H9 (cell line): ENCODE measurements around the gene PAK1. TPM values are rescaled to one million over a fixed set of nuclear protein-coding genes. Genes with fewer than 3 reads are reported as not detected.
A peak's percentile ranks its signal among the peaks of the same experiment; 100 is the strongest.

Experiments
- DNase-seq: peaks from one replicate; pipeline ENCODE4 v3.0.0-alpha.2; 2017
- H2AFZ ChIP-seq: one replicate; pipeline ENCODE4 v1.6.1; 2013; ENCODE audit warnings: mild to moderate bottlenecking, low read length, control low read depth, moderate library complexity
- H2AK5ac ChIP-seq: 2 replicates; pipeline ENCODE4 v1.6.1; 2013; ENCODE audit warnings: low read length, control low read depth, mixed read lengths; ENCODE audit not compliant: insufficient read length
- H2BK120ac ChIP-seq: one replicate; pipeline ENCODE4 v1.6.1; 2013; ENCODE audit warnings: low read depth, mild to moderate bottlenecking, low read length, control low read depth, inconsistent platforms; ENCODE audit not compliant: poor library complexity, severe bottlenecking
- H2BK12ac ChIP-seq: 2 replicates; pipeline ENCODE4 v1.6.1; 2013; ENCODE audit warnings: low read length, control low read depth, mixed read lengths, low read depth; ENCODE audit not compliant: insufficient read length
- H2BK15ac ChIP-seq: 2 replicates; pipeline ENCODE4 v1.6.1; 2013; ENCODE audit warnings: low read depth, low read length, control low read depth
- H2BK20ac ChIP-seq: one replicate; pipeline ENCODE4 v1.6.1; 2013; ENCODE audit warnings: low read depth, mild to moderate bottlenecking, low read length, control low read depth, inconsistent platforms; ENCODE audit not compliant: poor library complexity, severe bottlenecking
- H2BK5ac ChIP-seq: 2 replicates; pipeline ENCODE4 v1.6.1; 2013; ENCODE audit warnings: low read length, control low read depth, mixed read lengths; ENCODE audit not compliant: insufficient read length
- H3K14ac ChIP-seq: 2 replicates; pipeline ENCODE4 v1.6.1; 2013; ENCODE audit warnings: low read length, control low read depth; ENCODE audit not compliant: insufficient read depth
- H3K18ac ChIP-seq: 2 replicates; pipeline ENCODE4 v1.6.1; 2013; ENCODE audit warnings: low read depth, mild to moderate bottlenecking, mixed read lengths, low read length, control low read depth; ENCODE audit not compliant: insufficient read length
- H3K23ac ChIP-seq: 2 replicates; pipeline ENCODE4 v1.6.1; 2013; ENCODE audit warnings: low read length, control low read depth, mixed read lengths, low read depth; ENCODE audit not compliant: insufficient read length
- H3K23me2 ChIP-seq: 2 replicates; pipeline ENCODE4 v1.6.1; 2013; ENCODE audit warnings: low read depth, mild to moderate bottlenecking, mixed read lengths, low read length, control low read depth; ENCODE audit not compliant: insufficient read length, poor library complexity, severe bottlenecking
- H3K27ac ChIP-seq: 2 replicates; pipeline ENCODE4 v1.5.1; 2013; ENCODE audit warnings: low read length, control low read depth, mixed read lengths, low read depth; ENCODE audit not compliant: insufficient read length
- H3K27me3 ChIP-seq: 2 replicates; pipeline ENCODE4 v1.6.1; 2013; ENCODE audit warnings: low read length, control low read depth, inconsistent platforms; ENCODE audit not compliant: insufficient read depth
- H3K4ac ChIP-seq: 2 replicates; pipeline ENCODE4 v1.6.1; 2013; ENCODE audit warnings: low read depth, mild to moderate bottlenecking, control low read depth, inconsistent platforms, low read length, moderate library complexity
- H3K4me1 ChIP-seq: 2 replicates; pipeline ENCODE4 v1.6.1; 2013; ENCODE audit warnings: low read length, control low read depth, inconsistent platforms; ENCODE audit not compliant: insufficient read depth
- H3K4me2 ChIP-seq: 2 replicates; pipeline ENCODE4 v1.6.1; 2013; ENCODE audit warnings: low read length, control low read depth, mixed read lengths; ENCODE audit not compliant: insufficient read length, insufficient read depth
- H3K56ac ChIP-seq: 2 replicates; pipeline ENCODE4 v1.6.1; 2013; ENCODE audit warnings: low read depth, mild to moderate bottlenecking, mixed read lengths, low read length, control low read depth; ENCODE audit not compliant: insufficient read length
- H3K79me1 ChIP-seq: 2 replicates; pipeline ENCODE4 v1.6.1; 2013; ENCODE audit warnings: low read depth, mild to moderate bottlenecking, moderate library complexity, low read length, control low read depth, inconsistent platforms; ENCODE audit not compliant: insufficient read depth, poor library complexity, severe bottlenecking
- H3K79me2 ChIP-seq: 2 replicates; pipeline ENCODE4 v1.6.1; 2013; ENCODE audit warnings: low read length, control low read depth, inconsistent platforms; ENCODE audit not compliant: insufficient read depth
- H3K9ac ChIP-seq: 2 replicates; pipeline ENCODE4 v1.6.1; 2013; ENCODE audit warnings: low read length, control low read depth, mixed read lengths; ENCODE audit not compliant: insufficient read length; ENCODE audit errors: extremely low read depth
- H3K9me3 ChIP-seq: one replicate; pipeline ENCODE4 v1.6.1; 2013; ENCODE audit warnings: low read depth, low read length, inconsistent platforms; ENCODE audit not compliant: control insufficient read depth
- H3T11ph ChIP-seq: one replicate; pipeline ENCODE4 v1.6.1; 2013; ENCODE audit warnings: mild to moderate bottlenecking, low read length, control low read depth, inconsistent platforms
- H4K20me1 ChIP-seq: one replicate; pipeline ENCODE4 v1.6.1; 2013; ENCODE audit not compliant: control insufficient read depth, insufficient read length, insufficient read depth
- H4K5ac ChIP-seq: 2 replicates; pipeline ENCODE4 v1.6.1; 2013; ENCODE audit warnings: low read depth, mild to moderate bottlenecking, mixed read lengths, low read length, control low read depth; ENCODE audit not compliant: insufficient read length
- H4K8ac ChIP-seq: replicated peaks from 2 replicates; pipeline ENCODE4 v1.6.1; 2013; ENCODE audit warnings: low read length, control low read depth, mixed read lengths, low read depth; ENCODE audit not compliant: insufficient read length
- H4K91ac ChIP-seq: 2 replicates; pipeline ENCODE4 v1.6.1; 2013; ENCODE audit warnings: low read depth, mild to moderate bottlenecking, moderate library complexity, mixed read lengths, low read length, control low read depth; ENCODE audit not compliant: insufficient read length
- H3K27ac Mint-ChIP-seq, 3 experiments: 2 replicates in 2 of 3; 3 replicates in 1 of 3; pipeline ENCODE4 v1.8.0; 2020 to 2021; ENCODE audit warnings: mixed read lengths in 3 of 3, mild to moderate bottlenecking in 1 of 3, moderate library complexity in 1 of 3
- H3K27me3 Mint-ChIP-seq: 2 replicates; pipeline ENCODE4 v1.8.0; 2021; ENCODE audit warnings: low read depth, mild to moderate bottlenecking, moderate library complexity, mixed read lengths
- H3K36me3 Mint-ChIP-seq, 3 experiments: 2 replicates in 2 of 3; 3 replicates in 1 of 3; pipeline ENCODE4 v1.8.0; 2020 to 2021; ENCODE audit warnings: low read depth in 3 of 3, mixed read lengths in 3 of 3; ENCODE audit not compliant: insufficient read depth in 1 of 3
- H3K4me1 Mint-ChIP-seq, 2 experiments: 2 replicates each; pipeline ENCODE4 v1.8.0; 2020; ENCODE audit warnings: mixed read lengths in 2 of 2
- H3K4me3 Mint-ChIP-seq, 2 experiments: 2 replicates in 1 of 2; 3 replicates in 1 of 2; pipeline ENCODE4 v1.8.0; 2020 to 2021; ENCODE audit warnings: mild to moderate bottlenecking in 2 of 2, mixed read lengths in 2 of 2, moderate library complexity in 1 of 2
- H3K9me3 Mint-ChIP-seq, 2 experiments: 2 replicates in 1 of 2; 3 replicates in 1 of 2; pipeline ENCODE4 v1.8.0; 2020; ENCODE audit warnings: mild to moderate bottlenecking in 2 of 2, mixed read lengths in 2 of 2, moderate library complexity in 1 of 2
- WGBS: extraction: QIAGEN DNeasy Blood & Tissue Kit; methylation state at CpG from one replicate; pipeline ENCODE4 v1.1.7; 2013; ENCODE audit warnings: missing lambda C conversion rate, low lambda C conversion rate, mixed read lengths; ENCODE audit not compliant: insufficient read length; ENCODE audit errors: extremely low coverage; 5-methylcytosine and 5-hydroxymethylcytosine counted together
- total RNA-seq: library from RNA; stranded (reverse); gene quantifications from 2 replicates; pipeline ENCODE4 v1.2.1, GENCODE V29; 2021
- TF ChIP-seq, protein P1 (sequence below): fragments of 200-600 bp; sonication (generic); conservative IDR thresholded peaks from 3 replicates; pipeline ENCODE4 v1.8.0; 2021; ENCODE audit warnings: antibody characterized with exemption, mild to moderate bottlenecking

The PAK1 gene
- total RNA-seq, 1 experiment from 2014 or later = 122 TPM

DNA sequence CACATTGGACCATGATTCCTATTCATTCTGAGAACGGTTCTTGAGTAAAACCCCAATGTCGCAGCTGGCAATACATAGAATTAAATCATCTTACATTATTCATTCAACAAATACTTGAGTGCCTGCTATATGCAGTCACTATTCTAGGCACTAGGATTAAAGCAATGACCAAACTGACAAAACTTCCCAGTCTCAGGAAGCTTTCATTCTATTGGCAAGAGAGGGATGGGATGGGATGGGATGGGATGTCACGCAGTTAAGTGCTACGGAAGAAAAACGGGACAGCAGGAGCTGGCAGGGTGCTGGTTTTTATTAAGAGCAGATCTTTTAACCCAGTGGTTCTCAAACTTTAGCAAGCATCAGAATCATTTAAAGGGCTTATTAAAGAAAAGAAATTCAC is 2.9 kb downstream of the PAK1 start:
- Histone ChIP-seq H3K27ac (peak overlapping the region; percentile 96), H3K14ac (no peak overlapping the region), H2AK5ac (no peak overlapping the region), H3K27me3 (no peaks in the 10 kb centered on the region), H2AFZ (no peak overlapping the region), H2BK12ac (no peak overlapping the region), H3K9me3 (no peaks in the 10 kb centered on the region), H3K56ac (no peak overlapping the region), H2BK20ac (no peak overlapping the region), H3K79me1 (no peaks in the 10 kb centered on the region), H3T11ph (no peak overlapping the region), H3K9ac (no peak overlapping the region), H3K23ac (no peak overlapping the region), H3K79me2 (peaks cover 19% of the 10 kb centered on the region; the same call in 1 of the 2 replicates), H2BK5ac (no peak overlapping the region), H3K4me2 (peak overlapping the region; percentile 86), H3K4ac (no peak overlapping the region), H3K4me1 (peaks cover 23% of the 10 kb centered on the region; the same call in 1 of the 2 replicates), H4K20me1 (no peaks in the 10 kb centered on the region), H4K8ac (no peak overlapping the region), H3K18ac (no peak overlapping the region), H2BK15ac (no peak overlapping the region), H4K91ac (no peak overlapping the region), H2BK120ac (no peak overlapping the region), H4K5ac (no peak overlapping the region), H3K23me2 (no peaks in the 10 kb centered on the region)
- TF ChIP-seq, protein P1, sequence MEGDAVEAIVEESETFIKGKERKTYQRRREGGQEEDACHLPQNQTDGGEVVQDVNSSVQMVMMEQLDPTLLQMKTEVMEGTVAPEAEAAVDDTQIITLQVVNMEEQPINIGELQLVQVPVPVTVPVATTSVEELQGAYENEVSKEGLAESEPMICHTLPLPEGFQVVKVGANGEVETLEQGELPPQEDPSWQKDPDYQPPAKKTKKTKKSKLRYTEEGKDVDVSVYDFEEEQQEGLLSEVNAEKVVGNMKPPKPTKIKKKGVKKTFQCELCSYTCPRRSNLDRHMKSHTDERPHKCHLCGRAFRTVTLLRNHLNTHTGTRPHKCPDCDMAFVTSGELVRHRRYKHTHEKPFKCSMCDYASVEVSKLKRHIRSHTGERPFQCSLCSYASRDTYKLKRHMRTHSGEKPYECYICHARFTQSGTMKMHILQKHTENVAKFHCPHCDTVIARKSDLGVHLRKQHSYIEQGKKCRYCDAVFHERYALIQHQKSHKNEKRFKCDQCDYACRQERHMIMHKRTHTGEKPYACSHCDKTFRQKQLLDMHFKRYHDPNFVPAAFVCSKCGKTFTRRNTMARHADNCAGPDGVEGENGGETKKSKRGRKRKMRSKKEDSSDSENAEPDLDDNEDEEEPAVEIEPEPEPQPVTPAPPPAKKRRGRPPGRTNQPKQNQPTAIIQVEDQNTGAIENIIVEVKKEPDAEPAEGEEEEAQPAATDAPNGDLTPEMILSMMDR = no peak
- peaks cover 59 to 64% of the 10 kb centered on the region in 2 experiments for H3K4me1 Mint-ChIP-seq
- H3K4me3 Mint-ChIP-seq = peak overlapping the region; percentile 83 to 96
- no peaks in the 10 kb centered on the region for H3K9me3 Mint-ChIP-seq
- no CpG with 5 or more reads among the region's 5 CpGs for WGBS
- H3K27ac Mint-ChIP-seq = peak overlapping the region; percentile 79 to 98 (median 88); a peak in 6 of 7 replicates
- peak; percentile 46 for DNase-seq
- no peaks in the 10 kb centered on the region for H3K27me3 Mint-ChIP-seq
- H3K36me3 Mint-ChIP-seq = peaks cover 0 to 2% (median 0%) of the 10 kb centered on the region in 3 experiments; a peak in 2 of 7 replicates
